HG02763 (cell line): Measurements from ENCODE around the gene PRRC2A.
A peak's percentile ranks its signal among the peaks of the same experiment; 100 is the strongest.

Experiments used
- ATAC-seq: cut with Tn5 transposase; IDR thresholded peaks from one replicate; pipeline ENCODE4 v1.9.1; 2021; ENCODE audit warnings: mild to moderate bottlenecking, moderate library complexity; ENCODE audit not compliant: unreplicated experiment

Gene PRRC2A

GRCh38 chr6:31645325-31645724 lies 24.8 kb downstream of the PRRC2A start:
- no peak for ATAC-seq

- peak; percentile 32 for ATAC-seq
These were observed 31.2 kb downstream of the PRRC2A start for GRCh38 chr6:31651602-31652191.

- ATAC-seq, result peak; percentile 52
These were observed 32.6 kb downstream of the PRRC2A start for GRCh38 chr6:31652925-31653724.

- ATAC-seq, result no peak
These were observed 34.2 kb downstream of the PRRC2A start for GRCh38 chr6:31654574-31655348.

- no peak for ATAC-seq
These were observed 35.1 kb downstream of the PRRC2A start, which contains the start of gene APOM for GRCh38 chr6:31655349-31656237. APOM (plus strand) TSS chr6:31655894; CDS start chr6:31655967, 73 bp downstream.

- ATAC-seq, result no peak
These were observed 37.1 kb downstream of the PRRC2A start for GRCh38 chr6:31657406-31658157.

GRCh38 chr6:31658158-31658688 lies 37.7 kb downstream of the PRRC2A start:
- no peak for ATAC-seq

- no peak for ATAC-seq
These were observed 38.6 kb downstream of the PRRC2A start for GRCh38 chr6:31658983-31659648.

- no peak for ATAC-seq
These were observed 39.3 kb downstream of the PRRC2A start for GRCh38 chr6:31659649-31660380.

- ATAC-seq, result peak; percentile 46
These were observed 40.1 kb downstream of the PRRC2A start, which contains the start of gene C6orf47 for GRCh38 chr6:31660381-31661261. C6orf47 (minus strand) TSS chr6:31660778; CDS start chr6:31659947, 831 bp downstream.

- no peak for ATAC-seq
These were observed 41.0 kb downstream of the PRRC2A start for GRCh38 chr6:31661262-31662123.

GRCh38 chr6:31662124-31662723 lies 41.7 kb downstream of the PRRC2A start:
- ATAC-seq, result no peak

- no peak for ATAC-seq
These were observed 42.8 kb downstream of the PRRC2A start for GRCh38 chr6:31663126-31663960.

GRCh38 chr6:31663961-31664789 lies 43.7 kb downstream of the PRRC2A start:
- ATAC-seq, result no peak
